ENCODE measurements around the gene IGFBP1. TPM values are rescaled to one million over a fixed set of nuclear protein-coding genes. Genes with fewer than 3 reads are reported as not detected.

The IGFBP1 gene
- total and polyA plus RNA-seq, 2 donors (not counting 1 experiment from before 2014, with no cell fraction given) = not detected

DNA sequence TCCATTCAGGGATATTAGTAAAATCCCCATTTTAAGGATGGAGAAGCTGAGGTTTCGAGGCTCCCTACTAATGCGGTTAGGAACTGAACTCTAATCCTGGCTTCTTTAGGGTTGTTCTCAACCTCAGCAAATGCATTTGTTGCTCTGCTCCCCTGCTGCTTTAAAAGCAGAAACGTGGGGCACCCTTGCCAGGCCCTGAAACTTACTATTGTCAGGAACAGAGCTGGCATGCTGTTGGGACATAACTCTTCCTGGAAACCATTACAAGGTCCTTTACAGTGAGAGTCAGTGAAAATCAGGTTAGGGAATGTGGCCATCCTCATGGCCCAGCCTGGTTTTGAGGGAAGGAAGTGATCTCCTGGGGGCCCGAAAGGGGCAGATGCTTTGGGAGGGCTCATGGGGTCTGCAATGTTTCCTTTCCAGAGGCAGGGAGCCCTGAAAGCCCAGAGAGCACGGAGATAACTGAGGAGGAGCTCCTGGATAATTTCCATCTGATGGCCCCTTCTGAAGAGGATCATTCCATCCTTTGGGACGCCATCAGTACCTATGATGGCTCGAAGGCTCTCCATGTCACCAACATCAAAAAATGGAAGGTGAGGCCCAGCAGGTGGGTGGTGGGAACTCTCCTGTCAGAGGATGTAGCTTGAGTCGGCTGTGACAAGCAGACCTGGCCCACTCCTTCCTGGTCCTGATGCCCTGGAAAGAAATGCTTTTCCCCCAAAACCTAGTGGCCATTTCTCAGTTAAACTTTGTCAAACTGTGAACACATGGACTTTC is 2.0 kb downstream of the IGFBP1 start:
- peaks cover 0 to 40% (median 17%) of the 10 kb centered on the region in 4 experiments for H3K27me3 ChIP-seq (replicated peaks in 1 of 4; ENCODE audit: control extremely low read depth in 1 of 4, control insufficient read depth in 3 of 4, insufficient read depth in 4 of 4, low read length in 3 of 4)
- no peaks in the 10 kb centered on the region for H3K9me3 ChIP-seq (ENCODE audit: control extremely low read depth in 1 of 3, control insufficient read depth in 2 of 3, insufficient read depth in 1 of 3, low read length in 2 of 3)
- 85% methylated on average over 8 of the region's 8 CpGs for WGBS (ENCODE audit: insufficient coverage)
- DNase-seq (no peak), ATAC-seq (ENCODE audit: low read depth) (no peak)
- no peaks in the 10 kb centered on the region for H3K36me3 ChIP-seq (replicated peaks in 1 of 2; ENCODE audit: control extremely low read depth in 1 of 2, control insufficient read depth in 1 of 2, extremely low read depth in 1 of 2, insufficient read depth in 2 of 2, low read length in 1 of 2)
- H3K9ac ChIP-seq (ENCODE audit: low read length) = no peak overlapping the region
- no peaks in the 10 kb centered on the region for H3K4me1 ChIP-seq (ENCODE audit: control insufficient read depth in 2 of 2, insufficient read depth in 2 of 2, low read length in 2 of 2)
- CTCF ChIA-PET = interaction anchor here (1.0 to 1.7 kb wide), 6 partner anchors 9 to 1365 kb away, joined by 3 to 12 read pairs (median 4); no protein-coding TSS in a partner anchor
- no peaks in the 10 kb centered on the region for H4K20me1 ChIP-seq (ENCODE audit: control insufficient read depth, insufficient read depth, low read length, poor library complexity, severe bottlenecking)
- intact Hi-C loops (cut with micrococcal nuclease) = no loop called here
- Mint-ChIP-seq H3K27ac (no peak overlapping the region), H3K4me1 (peaks cover 2% of the 10 kb centered on the region), H3K4me3 (no peak overlapping the region), H3K9me3 (ENCODE audit: insufficient read depth) (no peaks in the 10 kb centered on the region), H3K27me3 (peaks cover 70% of the 10 kb centered on the region)
- no peak for TF ChIP-seq EZH2 (IDR thresholded peaks at IDR 0.05; ENCODE audit: borderline replicate concordance, insufficient read depth, low read depth, low read length, poor library complexity, severe bottlenecking)
- TF ChIP-seq, protein P1, sequence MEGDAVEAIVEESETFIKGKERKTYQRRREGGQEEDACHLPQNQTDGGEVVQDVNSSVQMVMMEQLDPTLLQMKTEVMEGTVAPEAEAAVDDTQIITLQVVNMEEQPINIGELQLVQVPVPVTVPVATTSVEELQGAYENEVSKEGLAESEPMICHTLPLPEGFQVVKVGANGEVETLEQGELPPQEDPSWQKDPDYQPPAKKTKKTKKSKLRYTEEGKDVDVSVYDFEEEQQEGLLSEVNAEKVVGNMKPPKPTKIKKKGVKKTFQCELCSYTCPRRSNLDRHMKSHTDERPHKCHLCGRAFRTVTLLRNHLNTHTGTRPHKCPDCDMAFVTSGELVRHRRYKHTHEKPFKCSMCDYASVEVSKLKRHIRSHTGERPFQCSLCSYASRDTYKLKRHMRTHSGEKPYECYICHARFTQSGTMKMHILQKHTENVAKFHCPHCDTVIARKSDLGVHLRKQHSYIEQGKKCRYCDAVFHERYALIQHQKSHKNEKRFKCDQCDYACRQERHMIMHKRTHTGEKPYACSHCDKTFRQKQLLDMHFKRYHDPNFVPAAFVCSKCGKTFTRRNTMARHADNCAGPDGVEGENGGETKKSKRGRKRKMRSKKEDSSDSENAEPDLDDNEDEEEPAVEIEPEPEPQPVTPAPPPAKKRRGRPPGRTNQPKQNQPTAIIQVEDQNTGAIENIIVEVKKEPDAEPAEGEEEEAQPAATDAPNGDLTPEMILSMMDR (IDR thresholded peaks at IDR 0.05) = no peak
- H3K79me2 ChIP-seq (ENCODE audit: control insufficient read depth, insufficient read depth, low read length) = no peaks in the 10 kb centered on the region
- no peak overlapping the region for H2AFZ ChIP-seq (ENCODE audit: insufficient read depth, low read depth, low read length, poor library complexity, severe bottlenecking)
- POLR2A ChIA-PET = no interaction called here
- no peak overlapping the region for H3K4me3 ChIP-seq (ENCODE audit: control extremely low read depth in 1 of 5, extremely low read depth in 1 of 5, insufficient read depth in 1 of 5, low read depth in 2 of 5, low read length in 4 of 5)
- no peak overlapping the region for H3K27ac ChIP-seq (ENCODE audit: low read length in 2 of 2)
- H3K4me2 ChIP-seq (replicated peaks; ENCODE audit: low read depth, low read length, poor library complexity, severe bottlenecking) = no peak overlapping the region

DNA sequence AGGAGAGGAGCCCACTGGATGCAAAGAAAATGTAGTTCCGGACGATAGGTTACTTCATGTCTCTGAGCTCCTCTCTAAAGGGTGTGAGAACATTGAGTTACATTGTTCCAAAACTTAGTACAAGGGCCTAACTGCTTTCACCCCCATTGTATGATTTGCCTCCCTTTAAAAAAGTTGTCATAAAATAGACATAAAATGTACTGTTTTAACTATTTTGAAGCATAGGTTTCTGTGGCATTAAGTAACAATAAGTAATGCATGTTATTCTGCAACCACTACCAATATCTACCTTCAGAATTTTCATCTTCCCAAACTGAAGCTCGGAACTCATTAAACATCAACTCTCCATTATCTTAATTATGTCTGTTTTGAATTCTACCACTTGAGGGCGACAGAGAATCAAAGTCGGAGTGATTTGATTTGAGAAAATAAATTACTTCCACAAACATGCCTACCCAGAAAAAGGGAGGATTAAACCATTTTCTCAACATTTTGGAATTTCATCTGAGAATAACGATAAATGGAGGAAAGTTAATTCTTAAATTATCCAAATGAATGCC is 2.7 kb downstream of the IGFBP1 start:
- Mint-ChIP-seq H3K9me3 (ENCODE audit: insufficient read depth) (no peaks in the 10 kb centered on the region), H3K4me1 (peaks cover 2% of the 10 kb centered on the region), H3K4me3 (no peak overlapping the region), H3K27ac (no peak overlapping the region), H3K27me3 (peaks cover 70% of the 10 kb centered on the region)
- H3K4me1 ChIP-seq (ENCODE audit: control insufficient read depth in 2 of 2, insufficient read depth in 2 of 2, low read length in 2 of 2) = no peaks in the 10 kb centered on the region
- ChIA-PET POLR2A (no interaction called here), CTCF (interaction anchor here (1.1 to 1.7 kb wide), 5 partner anchors 9 to 1364 kb away, joined by 3 to 12 read pairs (median 4); no protein-coding TSS in a partner anchor)
- intact Hi-C loops (cut with micrococcal nuclease) = no loop called here
- no peak overlapping the region for H3K4me2 ChIP-seq (replicated peaks; ENCODE audit: low read depth, low read length, poor library complexity, severe bottlenecking)
- H3K79me2 ChIP-seq (ENCODE audit: control insufficient read depth, insufficient read depth, low read length) = no peaks in the 10 kb centered on the region
- H2AFZ ChIP-seq (ENCODE audit: insufficient read depth, low read depth, low read length, poor library complexity, severe bottlenecking) = no peak overlapping the region
- DNase-seq = peak; percentile 52
- H3K36me3 ChIP-seq (replicated peaks in 1 of 2; ENCODE audit: control extremely low read depth in 1 of 2, control insufficient read depth in 1 of 2, extremely low read depth in 1 of 2, insufficient read depth in 2 of 2, low read length in 1 of 2) = no peaks in the 10 kb centered on the region
- no peak for ATAC-seq (ENCODE audit: low read depth)
- H3K9ac ChIP-seq (ENCODE audit: low read length) = no peak overlapping the region
- H3K9me3 ChIP-seq (ENCODE audit: control extremely low read depth in 1 of 3, control insufficient read depth in 2 of 3, insufficient read depth in 1 of 3, low read length in 2 of 3) = no peaks in the 10 kb centered on the region
- H3K27ac ChIP-seq (ENCODE audit: low read length in 2 of 2) = no peak overlapping the region
- WGBS (ENCODE audit: insufficient coverage) = 80% methylated on average over 2 of the region's 6 CpGs
- H3K4me3 ChIP-seq (ENCODE audit: control extremely low read depth in 1 of 5, extremely low read depth in 1 of 5, insufficient read depth in 1 of 5, low read depth in 2 of 5, low read length in 4 of 5) = no peak overlapping the region
- no peaks in the 10 kb centered on the region for H4K20me1 ChIP-seq (ENCODE audit: control insufficient read depth, insufficient read depth, low read length, poor library complexity, severe bottlenecking)
- TF ChIP-seq, protein P1 (IDR thresholded peaks at IDR 0.05) = peak; percentile 81
- no peak for TF ChIP-seq EZH2 (IDR thresholded peaks at IDR 0.05; ENCODE audit: borderline replicate concordance, insufficient read depth, low read depth, low read length, poor library complexity, severe bottlenecking)
- peaks cover 0 to 43% (median 21%) of the 10 kb centered on the region in 4 experiments for H3K27me3 ChIP-seq (replicated peaks in 1 of 4; ENCODE audit: control extremely low read depth in 1 of 4, control insufficient read depth in 3 of 4, insufficient read depth in 4 of 4, low read length in 3 of 4)

Measured in B cell (primary cell).